Superior temporal gyrus (tissue), 1 donor: ENCODE results near the gene NPRL2.

ENCODE experiments used
- DNase-seq: peaks from one replicate; pipeline ENCODE4 v3.0.0-alpha.2; 2016; ENCODE audit errors: extremely low spot score

Gene NPRL2

GRCh38 chr3:50350213-50350526 is 405 bp downstream of the NPRL2 start:
- no peak for DNase-seq

DNA sequence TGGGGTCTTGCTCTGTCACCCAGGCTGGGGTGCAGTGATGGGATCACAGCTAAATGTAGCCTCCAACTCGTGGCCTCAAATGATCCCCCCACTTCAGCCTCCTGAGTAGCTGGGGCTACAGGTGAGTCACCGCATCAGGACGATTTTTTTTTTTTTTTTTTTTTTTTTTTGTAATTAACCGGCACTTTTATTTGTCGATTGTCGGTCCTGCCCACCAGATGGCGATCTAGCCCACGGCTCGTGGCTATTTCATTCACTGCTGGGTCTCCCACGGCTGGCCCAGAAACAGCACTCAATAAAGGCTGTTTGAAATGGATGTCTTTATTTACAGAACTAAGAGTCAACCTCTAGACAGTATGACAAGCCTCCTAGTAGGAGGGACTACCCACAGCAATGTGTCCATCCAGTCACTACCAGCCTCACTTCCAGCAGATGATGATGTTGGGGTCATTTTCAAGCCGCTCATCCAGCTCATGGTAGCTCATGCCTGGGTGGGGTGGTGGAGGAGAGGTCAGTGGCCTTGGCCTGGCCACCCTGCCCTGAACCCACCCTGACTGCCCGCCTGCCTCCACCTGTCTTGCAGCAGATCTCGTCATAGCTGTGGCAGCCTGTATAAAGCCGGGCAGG is 3.3 kb downstream of the NPRL2 start:
- peak; percentile 80 for DNase-seq

DNA sequence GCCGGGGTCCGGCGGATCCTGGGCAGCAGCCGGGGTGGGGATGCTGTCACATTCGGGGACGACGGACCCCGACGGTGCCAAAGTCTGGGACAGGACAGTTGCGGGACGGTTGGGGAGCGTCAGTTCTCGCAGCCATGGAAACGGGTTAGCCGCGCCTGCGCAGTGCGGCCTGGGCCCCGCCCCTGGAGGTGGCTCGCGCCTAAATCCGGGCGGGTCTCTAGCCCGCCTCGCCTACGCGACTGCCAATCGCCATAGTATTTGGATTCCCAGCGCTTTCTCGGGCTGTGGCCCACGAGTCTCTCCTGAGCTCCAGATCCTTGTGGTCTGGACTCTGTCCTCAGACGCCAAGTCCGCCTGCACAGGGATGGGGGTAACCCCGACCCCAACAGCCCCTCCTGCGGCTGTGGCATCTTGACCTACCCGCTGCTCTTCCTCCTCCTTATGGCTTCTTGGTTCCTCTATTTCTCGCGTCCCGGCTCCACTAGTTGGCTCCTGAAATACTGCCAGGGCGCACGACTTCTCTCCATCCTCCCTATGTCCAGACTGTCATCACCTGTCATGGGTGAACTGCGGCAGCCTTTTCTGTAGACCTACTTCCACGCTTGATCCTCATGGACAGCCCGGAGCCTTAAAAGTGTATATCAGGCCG is 4.9 kb downstream of the NPRL2 start, which contains the start of gene ZMYND10:
Gene ZMYND10 (minus strand): TSS at position 147 of the 649 bp plus-strand sequence. CDS start 153 bp downstream, outside the sequence.
- DNase-seq: no peak

DNA sequence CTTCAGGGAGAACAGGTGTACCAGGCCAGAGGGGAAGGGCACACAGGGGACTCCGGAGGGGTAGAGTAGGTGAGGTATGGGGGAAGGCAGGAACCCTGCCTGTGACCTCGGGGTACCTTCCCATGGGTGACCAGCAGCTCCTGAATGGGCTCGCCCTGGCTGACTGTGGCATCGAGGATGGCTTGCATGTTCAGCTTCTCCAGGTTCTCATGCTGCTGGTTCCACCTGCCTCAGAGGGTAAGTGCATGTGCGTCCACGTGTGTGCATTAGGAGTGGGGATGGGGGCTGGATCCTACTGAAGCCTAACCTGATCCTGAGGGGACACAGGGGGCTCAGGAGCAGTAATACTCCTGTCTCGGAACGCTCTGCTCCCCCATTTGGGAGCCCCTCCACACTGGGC is 5.6 kb downstream of the NPRL2 start:
- no peak for DNase-seq

- no peak for DNase-seq
Measured at GRCh38 chr3:50342813-50343633, 7.6 kb downstream of the NPRL2 start.

DNA sequence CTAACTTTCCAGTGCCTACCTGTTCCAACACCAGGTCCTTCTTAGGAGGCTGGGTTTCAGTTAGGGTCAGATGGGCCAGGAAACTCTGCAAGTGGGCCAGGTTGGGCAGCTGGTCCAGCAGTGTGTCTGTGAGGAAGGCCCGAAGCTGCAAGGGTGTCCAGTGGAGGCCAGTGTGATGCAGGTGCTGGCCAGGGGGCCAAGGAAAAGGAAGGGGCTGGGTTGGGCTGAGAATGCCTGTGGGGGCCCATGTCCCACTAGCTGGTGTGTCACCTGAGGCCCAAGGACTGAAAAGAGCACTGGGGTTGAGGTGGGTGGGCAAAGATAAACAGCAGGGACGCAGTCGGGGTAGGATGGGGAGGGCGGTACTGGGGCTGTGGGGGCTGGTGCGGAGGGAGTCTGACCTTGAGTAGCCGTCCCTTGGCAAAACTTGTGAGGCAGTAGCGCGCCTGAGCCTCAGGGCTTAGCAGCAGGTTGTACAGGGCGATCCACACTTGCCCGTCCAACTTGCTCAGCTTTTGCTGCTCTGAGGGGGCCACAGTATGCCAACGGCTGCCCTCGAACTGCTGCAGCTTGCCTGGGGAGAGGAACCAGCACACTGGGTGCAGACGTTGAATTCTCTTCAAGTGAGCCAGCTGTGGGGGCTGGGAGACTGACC is 8.5 kb downstream of the NPRL2 start:
- DNase-seq: no peak

- DNase-seq: no peak
Measured at GRCh38 chr3:50341537-50341936, 9.0 kb downstream of the NPRL2 start.

GRCh38 chr3:50340448-50341329 is 9.9 kb downstream of the NPRL2 start, which contains the start of gene RASSF1:
Gene RASSF1 (minus strand): TSS chr3:50340836. CDS start chr3:50340805, 31 bp downstream.
- no peak for DNase-seq

DNA sequence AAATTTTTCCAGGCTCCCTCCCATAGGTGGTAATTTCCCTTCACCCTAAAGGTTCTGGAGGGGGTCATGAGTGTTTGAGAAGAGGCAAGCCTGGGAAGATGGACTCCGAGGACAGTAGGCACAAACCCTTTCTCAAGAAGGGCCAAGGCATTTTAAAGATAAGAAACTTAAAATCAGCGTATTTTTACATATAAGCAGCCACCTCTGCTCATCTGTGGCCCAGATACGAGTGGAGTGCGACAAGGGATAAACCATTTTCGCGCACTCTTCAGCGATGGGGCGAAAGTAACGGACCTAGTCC is 10.5 kb downstream of the NPRL2 start:
- DNase-seq: no peak

DNA sequence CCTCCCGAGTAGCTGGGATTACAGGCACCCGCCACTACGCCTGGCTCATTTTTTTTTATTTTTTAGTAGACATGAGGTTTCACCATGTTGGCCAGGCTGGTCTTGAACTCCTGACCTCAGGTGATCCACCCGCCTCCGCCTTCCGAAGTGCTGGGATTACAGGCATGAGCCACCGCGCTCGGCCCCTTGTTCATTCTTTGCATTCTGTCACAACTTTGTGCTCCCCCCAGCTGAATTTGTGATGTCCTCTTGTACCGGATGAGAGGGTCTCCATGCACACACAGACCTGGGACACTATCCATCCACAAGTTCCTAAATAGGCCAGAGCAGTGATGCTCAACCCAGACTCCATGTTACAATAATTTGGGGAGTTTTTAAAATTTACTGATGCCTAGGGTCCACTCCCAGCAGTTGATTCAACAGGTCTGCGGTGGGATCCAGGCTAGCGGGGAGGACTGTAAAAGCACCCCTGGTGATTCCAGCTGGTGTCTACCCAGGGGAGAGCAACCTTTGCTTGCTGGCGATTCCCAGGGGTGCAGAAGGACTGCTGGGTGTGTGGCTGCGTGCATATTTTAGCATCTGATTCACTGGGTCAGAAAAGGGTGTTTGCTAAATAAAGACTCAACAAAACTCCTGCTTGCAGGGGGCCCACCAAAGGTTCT is 11.0 kb downstream of the NPRL2 start:
- DNase-seq: no peak

DNA sequence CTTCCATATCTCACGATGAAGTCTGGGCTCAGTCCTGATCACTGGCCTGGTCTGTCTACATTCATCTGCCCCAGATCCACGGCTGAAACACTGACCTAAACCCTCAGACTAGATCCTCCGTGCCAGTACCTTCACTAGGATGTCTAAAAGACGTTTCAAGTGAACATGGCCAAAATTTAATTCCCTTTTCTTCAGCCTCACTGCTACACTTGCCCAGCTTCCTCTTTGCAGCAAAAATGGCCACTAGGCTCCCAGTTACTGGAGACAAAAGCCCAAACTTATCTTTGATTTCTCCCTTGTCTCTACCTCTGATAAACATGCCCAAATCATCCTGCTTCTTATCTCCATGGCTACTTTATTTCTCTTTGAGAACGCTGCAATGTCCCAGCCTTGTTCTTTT is 11.6 kb downstream of the NPRL2 start:
- DNase-seq: no peak

GRCh38 chr3:50337175-50337861 is 13.3 kb downstream of the NPRL2 start:
- DNase-seq: peak; percentile 97

- no peak for DNase-seq
Measured at GRCh38 chr3:50336452-50337174, 14.0 kb downstream of the NPRL2 start.

- no peak for DNase-seq
Measured at GRCh38 chr3:50334339-50335075, 16.1 kb downstream of the NPRL2 start.

- no peak for DNase-seq
Measured at GRCh38 chr3:50333744-50334328, 16.7 kb downstream of the NPRL2 start.

DNA sequence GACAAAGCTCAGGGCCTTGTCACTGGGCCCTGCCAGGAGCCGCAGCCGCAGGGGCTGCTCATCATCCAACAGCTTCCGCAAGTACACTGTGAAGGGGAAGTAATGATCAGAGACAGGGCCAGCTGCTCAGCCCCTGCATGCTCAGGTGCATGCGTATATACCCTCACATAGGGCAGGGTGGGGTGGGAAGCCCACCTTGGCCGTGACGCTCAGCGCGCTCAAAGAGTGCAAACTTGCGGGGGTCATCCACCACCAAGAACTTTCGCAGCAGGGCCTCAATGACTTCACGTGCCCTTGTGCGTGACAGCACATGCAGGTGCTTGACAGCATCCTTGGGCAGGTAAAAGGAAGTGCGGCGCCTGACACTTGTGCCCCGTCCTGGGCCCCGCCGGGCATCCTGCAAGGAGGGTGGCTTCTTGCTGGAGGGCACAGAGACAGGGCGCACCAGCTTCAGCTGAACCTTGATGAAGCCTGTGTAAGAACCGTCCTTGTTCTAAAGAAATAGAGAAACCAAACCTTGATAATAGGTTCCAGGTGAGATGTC is 19.1 kb downstream of the NPRL2 start:
- no peak for DNase-seq

DNA sequence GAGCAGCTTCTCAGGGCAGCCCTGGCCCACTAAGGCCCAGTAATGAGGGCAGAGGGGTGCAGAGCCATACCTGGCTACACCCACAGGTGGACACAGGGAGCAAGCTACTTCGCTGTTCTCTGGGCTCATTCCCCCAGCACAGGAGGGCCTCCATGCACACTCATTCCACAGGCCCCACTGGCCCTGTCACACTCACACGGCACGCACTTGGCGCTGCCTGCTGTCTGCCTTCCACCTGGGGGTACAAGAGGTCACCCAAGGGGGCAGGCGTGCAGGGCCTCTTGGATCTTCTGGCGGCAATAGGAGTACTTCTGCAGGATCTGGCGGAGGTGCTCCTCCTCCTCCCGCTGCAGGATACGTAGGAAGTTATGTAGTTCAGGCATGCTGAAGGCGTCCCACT is 20.2 kb downstream of the NPRL2 start:
- no peak for DNase-seq
